ENCODE data around the gene FAM177A1. TPM values are rescaled to one million over a fixed set of nuclear protein-coding genes. Genes with fewer than 3 reads are reported as not detected.

The FAM177A1 gene
- total RNA-seq, 1 experiment from 2014 or later, result 46.7 TPM

DNA sequence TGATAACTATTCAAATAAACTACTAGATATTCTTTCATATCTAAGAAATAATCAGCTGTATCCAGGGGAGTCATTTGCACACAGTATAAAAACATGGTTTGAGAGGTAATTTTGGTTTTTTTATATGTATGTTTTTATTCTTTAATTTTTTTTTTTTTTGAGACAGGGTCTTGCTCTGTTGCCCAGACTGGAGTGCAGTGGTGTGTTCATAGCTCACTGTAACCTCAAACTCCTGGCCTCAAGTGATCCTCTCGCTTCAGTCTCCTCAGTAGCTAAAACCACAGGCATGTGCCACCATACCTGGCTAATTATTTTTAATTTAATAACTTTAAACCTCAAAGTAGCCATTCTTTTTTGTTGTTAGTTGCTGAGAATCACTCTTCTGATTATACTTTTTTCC is 78.1 kb downstream of the FAM177A1 start:
- ChIA-PET POLR2A (no interaction called here), CTCF (interaction anchor here (0.7 kb wide), 1 partner anchor 246 kb away, joined by 6 read pairs; no protein-coding TSS in a partner anchor)
- Histone ChIP-seq H3K4me3 (ENCODE audit: low read depth in 2 of 2, low read length in 2 of 2) (peak overlapping the region; percentile 87 to 94; a peak in 2 of 4 replicates), H3K4me1 (ENCODE audit: control insufficient read depth, insufficient read depth, low read length) (peaks cover 17% of the 10 kb centered on the region; the same call in 1 of the 2 replicates), H3K9me3 (ENCODE audit: control insufficient read depth, insufficient read depth, low read depth, low read length) (no peaks in the 10 kb centered on the region), H3K27me3 (ENCODE audit: control insufficient read depth, insufficient read depth, low read length) (no peaks in the 10 kb centered on the region), H3K27ac (ENCODE audit: low read length) (peak overlapping the region; percentile 99; the same call in 1 of the 2 replicates), H3K36me3 (ENCODE audit: control insufficient read depth, insufficient read depth, low read length) (no peaks in the 10 kb centered on the region)
- no peak for ATAC-seq
- BruUV-seq (replicated peaks), result no TSS peak
- no peak for DNase-seq (ENCODE audit: low read depth, low spot score)
- TF ChIP-seq SIN3A (IDR thresholded peaks at IDR 0.05; ENCODE audit: borderline replicate concordance, insufficient read depth, low read depth, low read length) (no peak), POLR2AphosphoS5 (IDR thresholded peaks at IDR 0.05; ENCODE audit: low read depth, low read length) (no peak), TCF7L2 (IDR thresholded peaks at IDR 0.05; ENCODE audit: low read depth, low read length) (no peak)
- TF ChIP-seq, protein P1, sequence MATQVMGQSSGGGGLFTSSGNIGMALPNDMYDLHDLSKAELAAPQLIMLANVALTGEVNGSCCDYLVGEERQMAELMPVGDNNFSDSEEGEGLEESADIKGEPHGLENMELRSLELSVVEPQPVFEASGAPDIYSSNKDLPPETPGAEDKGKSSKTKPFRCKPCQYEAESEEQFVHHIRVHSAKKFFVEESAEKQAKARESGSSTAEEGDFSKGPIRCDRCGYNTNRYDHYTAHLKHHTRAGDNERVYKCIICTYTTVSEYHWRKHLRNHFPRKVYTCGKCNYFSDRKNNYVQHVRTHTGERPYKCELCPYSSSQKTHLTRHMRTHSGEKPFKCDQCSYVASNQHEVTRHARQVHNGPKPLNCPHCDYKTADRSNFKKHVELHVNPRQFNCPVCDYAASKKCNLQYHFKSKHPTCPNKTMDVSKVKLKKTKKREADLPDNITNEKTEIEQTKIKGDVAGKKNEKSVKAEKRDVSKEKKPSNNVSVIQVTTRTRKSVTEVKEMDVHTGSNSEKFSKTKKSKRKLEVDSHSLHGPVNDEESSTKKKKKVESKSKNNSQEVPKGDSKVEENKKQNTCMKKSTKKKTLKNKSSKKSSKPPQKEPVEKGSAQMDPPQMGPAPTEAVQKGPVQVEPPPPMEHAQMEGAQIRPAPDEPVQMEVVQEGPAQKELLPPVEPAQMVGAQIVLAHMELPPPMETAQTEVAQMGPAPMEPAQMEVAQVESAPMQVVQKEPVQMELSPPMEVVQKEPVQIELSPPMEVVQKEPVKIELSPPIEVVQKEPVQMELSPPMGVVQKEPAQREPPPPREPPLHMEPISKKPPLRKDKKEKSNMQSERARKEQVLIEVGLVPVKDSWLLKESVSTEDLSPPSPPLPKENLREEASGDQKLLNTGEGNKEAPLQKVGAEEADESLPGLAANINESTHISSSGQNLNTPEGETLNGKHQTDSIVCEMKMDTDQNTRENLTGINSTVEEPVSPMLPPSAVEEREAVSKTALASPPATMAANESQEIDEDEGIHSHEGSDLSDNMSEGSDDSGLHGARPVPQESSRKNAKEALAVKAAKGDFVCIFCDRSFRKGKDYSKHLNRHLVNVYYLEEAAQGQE (IDR thresholded peaks at IDR 0.05; ENCODE audit: insufficient read depth in 1 of 2, low read depth in 2 of 2, low read length in 1 of 2), result no peak
- TF ChIP-seq, protein P2, sequence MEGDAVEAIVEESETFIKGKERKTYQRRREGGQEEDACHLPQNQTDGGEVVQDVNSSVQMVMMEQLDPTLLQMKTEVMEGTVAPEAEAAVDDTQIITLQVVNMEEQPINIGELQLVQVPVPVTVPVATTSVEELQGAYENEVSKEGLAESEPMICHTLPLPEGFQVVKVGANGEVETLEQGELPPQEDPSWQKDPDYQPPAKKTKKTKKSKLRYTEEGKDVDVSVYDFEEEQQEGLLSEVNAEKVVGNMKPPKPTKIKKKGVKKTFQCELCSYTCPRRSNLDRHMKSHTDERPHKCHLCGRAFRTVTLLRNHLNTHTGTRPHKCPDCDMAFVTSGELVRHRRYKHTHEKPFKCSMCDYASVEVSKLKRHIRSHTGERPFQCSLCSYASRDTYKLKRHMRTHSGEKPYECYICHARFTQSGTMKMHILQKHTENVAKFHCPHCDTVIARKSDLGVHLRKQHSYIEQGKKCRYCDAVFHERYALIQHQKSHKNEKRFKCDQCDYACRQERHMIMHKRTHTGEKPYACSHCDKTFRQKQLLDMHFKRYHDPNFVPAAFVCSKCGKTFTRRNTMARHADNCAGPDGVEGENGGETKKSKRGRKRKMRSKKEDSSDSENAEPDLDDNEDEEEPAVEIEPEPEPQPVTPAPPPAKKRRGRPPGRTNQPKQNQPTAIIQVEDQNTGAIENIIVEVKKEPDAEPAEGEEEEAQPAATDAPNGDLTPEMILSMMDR (IDR thresholded peaks at IDR 0.05), result no peak
- in situ Hi-C loops (cut with HindIII; ENCODE audit: low pct_unique_long_range_greater_than_20kb, low sequenced_read_pairs), result no loop called here
- intact Hi-C loops (cut with micrococcal nuclease; ENCODE audit: unreplicated experiment), result no loop called here

Other genes starting within 250 kb of the FAM177A1 start
- gene BAZ1A, start 170.9 kb upstream of the FAM177A1 start, total RNA-seq (2021; ENCODE audit: unreplicated experiment), result 27.2 TPM
- gene SRP54, start 63.3 kb upstream of the FAM177A1 start, total RNA-seq (2021; ENCODE audit: unreplicated experiment), result 53.2 TPM
- gene PPP2R3C, start 75.7 kb downstream of the FAM177A1 start, total RNA-seq (2021; ENCODE audit: unreplicated experiment), result 19.6 TPM
- 28.1 TPM for gene PRORP, start 76.3 kb downstream of the FAM177A1 start, total RNA-seq (2021; ENCODE audit: unreplicated experiment)
- gene PSMA6, start 246.1 kb downstream of the FAM177A1 start, total RNA-seq (2021; ENCODE audit: unreplicated experiment), result 197 TPM